Endothelial cell of umbilical vein (primary cell): ENCODE measurements around the gene ADIRF. TPM values are rescaled to one million over a fixed set of nuclear protein-coding genes. Genes with fewer than 3 reads are reported as not detected.

ENCODE experiments used
- BruUV-seq: library from RNA; stranded (reverse); fragments of 400-500 nt; replicated peaks from 2 replicates; lab custom pipeline; 2021; lab: Mats Ljungman, UMichigan
- CTCF ChIA-PET: fragments of 300-600, 350-600 bp; sonication (Branson Sonifier 250); formaldehyde crosslinking; loops from one replicate; lab custom pipeline; 2021; ENCODE audit warnings: antibody characterized with exemption, inconsistent platforms; lab: Charles Lee
- POLR2A ChIA-PET: fragments of 300-600, 350-600 bp; sonication (Branson Sonifier 250); formaldehyde crosslinking; loops from one replicate; lab custom pipeline; 2021; ENCODE audit warnings: antibody characterized with exemption, inconsistent platforms; lab: Charles Lee
- DNase-seq: peaks from one replicate; pipeline ENCODE4 v3.0.0-alpha.2; 2011; ENCODE audit warnings: low read depth, low spot score
- FAIRE-seq: peaks from 2 replicates; lab custom pipeline; 2011; peaks lifted over from hg19 to GRCh38; lab: Jason Lieb, UNC
- H2AFZ ChIP-seq: 2 replicates; pipeline ENCODE4 v1.6.0; 2012; ENCODE audit warnings: low read depth, low read length, control low read depth, inconsistent platforms
- H3K27ac ChIP-seq: 2 replicates; pipeline ENCODE4 v1.5.1; 2011; ENCODE audit warnings: low read depth, mild to moderate bottlenecking, control low read depth, low read length, moderate library complexity; ENCODE audit not compliant: insufficient read depth
- H3K27me3 ChIP-seq, 2 experiments: 2 replicates each; pipeline versions ENCODE4 v1.6.0 to v1.6.1; 2011; ENCODE audit warnings: low read length in 2 of 2, mixed read lengths in 1 of 2; ENCODE audit not compliant: control insufficient read depth in 2 of 2, insufficient read depth in 2 of 2
- H3K36me3 ChIP-seq, 2 experiments: 2 replicates in 1 of 2; 3 replicates in 1 of 2; pipeline ENCODE4 v1.5.1; 2011; ENCODE audit warnings: low read length in 2 of 2, mild to moderate bottlenecking in 1 of 2, moderate library complexity in 1 of 2; ENCODE audit not compliant: control insufficient read depth in 2 of 2, insufficient read depth in 2 of 2; ENCODE audit errors: extremely low read depth in 1 of 2
- H3K4me1 ChIP-seq: 3 replicates; pipeline ENCODE4 v1.5.1; 2011; ENCODE audit warnings: mild to moderate bottlenecking, low read length; ENCODE audit not compliant: control insufficient read depth, insufficient read depth; ENCODE audit errors: extremely low read depth
- H3K4me2 ChIP-seq: 2 replicates; pipeline ENCODE4 v1.6.1; 2011; ENCODE audit warnings: low read length, control low read depth, mixed read lengths; ENCODE audit not compliant: insufficient read depth
- H3K4me3 ChIP-seq, 3 experiments: fragments of 200-600 bp in 1 of 3; sonication (generic), shearing (Covaris generic) in 1 of 3; replicated peaks in 1 of 3; 2 replicates each; pipeline ENCODE4 v1.5.1; 2011 to 2016; ENCODE audit warnings: control low read depth in 3 of 3, low read length in 3 of 3, mild to moderate bottlenecking in 2 of 3, inconsistent platforms in 1 of 3, low read depth in 1 of 3, moderate library complexity in 1 of 3; ENCODE audit not compliant: insufficient read depth in 1 of 3
- H3K79me2 ChIP-seq: 2 replicates; pipeline ENCODE4 v1.6.0; 2012; ENCODE audit warnings: low read length, inconsistent platforms; ENCODE audit not compliant: control insufficient read depth, insufficient read depth
- H3K9ac ChIP-seq: replicated peaks from 2 replicates; pipeline ENCODE3; 2011; ENCODE audit warnings: low read length, control low read depth; ENCODE audit not compliant: insufficient read depth; ENCODE audit errors: extremely low read depth
- H3K9me1 ChIP-seq: replicated peaks from 3 replicates; pipeline ENCODE4 v1.6.0; 2011; ENCODE audit warnings: mild to moderate bottlenecking, low read length; ENCODE audit not compliant: control insufficient read depth, insufficient read depth; ENCODE audit errors: extremely low read depth
- H3K9me3 ChIP-seq: replicated peaks from 2 replicates; pipeline ENCODE4 v1.5.1; 2012; ENCODE audit warnings: low read length, inconsistent platforms; ENCODE audit not compliant: control insufficient read depth, insufficient read depth
- H4K20me1 ChIP-seq: replicated peaks from 2 replicates; pipeline ENCODE3; 2011; ENCODE audit warnings: mild to moderate bottlenecking, low read length; ENCODE audit not compliant: control insufficient read depth, insufficient read depth; ENCODE audit errors: extremely low read depth
- CTCF ChIP-seq, 2 donors: IDR thresholded peaks; 1 replicate in 1 of 2; 2 replicates in 1 of 2; pipeline ENCODE4 v1.5.1; 2011; ENCODE audit warnings: low read length in 2 of 2, mild to moderate bottlenecking in 2 of 2, moderate library complexity in 2 of 2, control low read depth in 1 of 2, inconsistent platforms in 1 of 2, low read depth in 1 of 2; ENCODE audit not compliant: insufficient read depth in 1 of 2; ENCODE audit errors: extremely low read depth in 1 of 2
- EZH2 ChIP-seq: IDR thresholded peaks from 2 replicates; pipeline ENCODE4 v1.6.1; 2012; ENCODE audit warnings: borderline replicate concordance, low read depth, mild to moderate bottlenecking, moderate library complexity, low read length, inconsistent platforms; ENCODE audit not compliant: severe bottlenecking
- FOS ChIP-seq: IDR thresholded peaks from 2 replicates; pipeline ENCODE4 v1.6.1; 2011; ENCODE audit warnings: mild to moderate bottlenecking, low read length, moderate library complexity, borderline replicate concordance; ENCODE audit not compliant: insufficient read depth
- GATA2 ChIP-seq: IDR thresholded peaks from 2 replicates; pipeline ENCODE4 v1.7.0; 2011; ENCODE audit warnings: low read depth, mild to moderate bottlenecking, moderate library complexity, mixed read lengths, low read length; ENCODE audit not compliant: insufficient read length, insufficient read depth
- JUN ChIP-seq: IDR thresholded peaks from 2 replicates; pipeline ENCODE4 v1.6.1; 2011; ENCODE audit warnings: borderline replicate concordance, low read depth; ENCODE audit not compliant: insufficient read length, insufficient read depth
- MAX ChIP-seq: IDR thresholded peaks from 2 replicates; pipeline ENCODE4 v1.6.1; 2011; ENCODE audit not compliant: insufficient read depth, insufficient read length
- MYC ChIP-seq: IDR thresholded peaks from one replicate; pipeline ENCODE4 v1.6.1; 2011; ENCODE audit warnings: mild to moderate bottlenecking, low read depth, low read length
- POLR2A ChIP-seq: IDR thresholded peaks from 2 replicates; pipeline ENCODE4 v1.6.1; 2012; ENCODE audit warnings: low read depth, mild to moderate bottlenecking, control low read depth, low read length
- POLR2AphosphoS5 ChIP-seq: IDR thresholded peaks from 2 replicates; pipeline ENCODE4 v1.6.1; 2012; ENCODE audit warnings: low read depth, mild to moderate bottlenecking, control low read depth, low read length, moderate library complexity; ENCODE audit not compliant: insufficient read depth
- dilution Hi-C: fragments of 300-500 bp; cut with MboI; formaldehyde crosslinking; loops from one replicate; pipeline ENCODE4 v1.15.0; 2019; ENCODE audit warnings: low sequenced_read_pairs; ENCODE audit not compliant: extremely low pct_ligation_motif_present
- intact Hi-C: fragments of 100-400 bp; cut with micrococcal nuclease; formaldehyde crosslinking; loops from one replicate; pipeline ENCODE4 v1.10.0; 2022
- polyA plus RNA-seq, 4 experiments: library from polyadenylated mRNA; depleted of rRNA in 3 of 4; stranded (reverse) in 3 of 4; unstranded in 1 of 4; fragments of >200 nt; gene quantifications; 2 replicates each; pipeline versions ENCODE4 v1.2.1 to v1.2.3, GENCODE V29; 2011 to 2012; ENCODE audit warnings: missing spikeins in 1 of 4
- total RNA-seq: library from RNA; stranded (reverse); gene quantifications from 2 replicates; pipeline ENCODE4 v1.2.3, GENCODE V29; 2021

ADIRF gene
- total and polyA plus RNA-seq, 2 donors (not counting 3 experiments of a cell fraction or from before 2014, with no cell fraction given): 3.7 to 4.4 TPM

- peak overlapping the region; percentile 78 for H3K27ac ChIP-seq
Measured at GRCh38 chr10:86959737-86960002, 8.6 kb upstream of the ADIRF start.

More at GRCh38 chr10:86959737-86960002, 8.6 kb upstream of the ADIRF start:
- no peak overlapping the region for H3K4me3 ChIP-seq
- H3K4me2 ChIP-seq: peak overlapping the region; percentile 33
- POLR2A ChIA-PET: interaction anchor here (0.6 to 3.1 kb wide), 2 partner anchors 14 to 945 kb away, joined by 3 to 13 read pairs; no protein-coding TSS in a partner anchor
- H3K9ac ChIP-seq: peak overlapping the region; percentile 44
- no peak overlapping the region for H2AFZ ChIP-seq
- intact Hi-C loops (loop anchor here (1.0 to 10.0 kb wide), 5 partner anchors 20 to 1925 kb away; partner anchors contain the start of genes GLUD1, SHLD2 and STAMBPL1), dilution Hi-C loops (no loop called here)
- no peak for DNase-seq
- no peaks in the 10 kb centered on the region for H3K9me3 ChIP-seq
- peaks cover 51% of the 10 kb centered on the region for H3K4me1 ChIP-seq
- no peaks in the 10 kb centered on the region for H4K20me1 ChIP-seq
- no TSS peak for BruUV-seq
- TF ChIP-seq POLR2A (no peak), POLR2AphosphoS5 (no peak), MYC (no peak), GATA2 (no peak), CTCF (IDR thresholded peaks at IDR 0.05; ENCODE audit: extremely low read depth in 1 of 2, insufficient read depth in 1 of 2, low read depth in 1 of 2, low read length in 2 of 2) (no peak), EZH2 (no peak), JUN (no peak), FOS (no peak), MAX (no peak)
- no peaks in the 10 kb centered on the region for H3K9me1 ChIP-seq
- CTCF ChIA-PET: interaction anchor here (0.9 to 8.7 kb wide), 5 partner anchors 8 to 133 kb away, joined by 3 to 325 read pairs (median 4); partner anchors contain the start of gene ADIRF
- H3K79me2 ChIP-seq: peaks cover 34% of the 10 kb centered on the region
- FAIRE-seq: no peak
- H3K27me3 ChIP-seq: no peaks in the 10 kb centered on the region
- H3K36me3 ChIP-seq: no peaks in the 10 kb centered on the region
